ENCODE measurements around the gene LCE2D. TPM values are rescaled to one million over a fixed set of nuclear protein-coding genes. Genes with fewer than 3 reads are reported as not detected.
"Not testable (repeated sequence)": the region's sequence is repeated elsewhere in the genome, so short reads cannot be mapped to it uniquely, and the experiment has no call there.

The LCE2D gene
- total and polyA plus RNA-seq, 12 donors = not detected

- Histone ChIP-seq H3K36me3 (no peaks in the 10 kb centered on the region), H3K4me3 (no peak overlapping the region), H3K9me3 (no peaks in the 10 kb centered on the region), H3K4me1 (no peaks in the 10 kb centered on the region), H3K27ac (no peak overlapping the region), H3K27me3 (peaks cover 0 to 15% (median 5%) of the 10 kb centered on the region in 7 donors)
- DNase-seq (no peak), ATAC-seq (no peak)
- intact Hi-C loops (cut with DNase I) = loop anchor here in 1 of 10 donors (10.0 kb wide), 1 partner anchor 568 kb away; no protein-coding TSS in a partner anchor
- TF ChIP-seq CTCF (IDR thresholded peaks at IDR 0.05) = no peak
- 60 to 61% methylated on average over 2 of the region's 2 CpGs for WGBS, 2 donors
Observed at GRCh38 chr1:152656459-152656858, 6.7 kb upstream of the LCE2D start.

DNA sequence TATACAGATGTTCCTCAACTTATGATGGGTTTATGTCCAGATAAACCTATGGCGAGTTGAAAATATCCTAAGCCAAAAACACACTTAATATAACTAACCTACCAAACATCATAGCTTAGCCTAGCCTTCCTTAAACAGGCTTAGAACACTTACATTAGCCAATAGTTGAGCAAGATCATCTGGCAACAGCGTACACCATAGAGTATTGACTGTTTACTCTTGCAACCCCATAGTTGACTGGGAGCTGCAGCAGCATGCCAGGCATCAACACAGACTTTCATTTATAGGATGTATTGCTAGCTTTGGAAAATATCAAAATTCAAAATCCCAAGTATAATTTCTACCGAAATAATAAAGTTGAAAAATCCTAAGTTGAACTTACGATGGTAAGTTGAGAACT lies 5.5 kb upstream of the LCE2D start:
- peaks cover 0 to 14% (median 2%) of the 10 kb centered on the region in 7 donors for H3K27me3 ChIP-seq
- H3K4me1 ChIP-seq = no peaks in the 10 kb centered on the region
- no peaks in the 10 kb centered on the region for H3K36me3 ChIP-seq
- H3K27ac ChIP-seq = no peak overlapping the region
- ATAC-seq = no peak
- intact Hi-C loops (cut with DNase I) = loop anchor here in 1 of 10 donors (10.0 kb wide), 1 partner anchor 567 kb away; no protein-coding TSS in a partner anchor
- DNase-seq = no peak
- H3K9me3 ChIP-seq = no peaks in the 10 kb centered on the region
- TF ChIP-seq CTCF (IDR thresholded peaks at IDR 0.05) = no peak
- WGBS, 2 donors = 79 to 87% methylated on average over 4 of the region's 4 CpGs
- no peak overlapping the region for H3K4me3 ChIP-seq

GRCh38 chr1:152658649-152659048 lies 4.5 kb upstream of the LCE2D start:
- ATAC-seq = no peak
- intact Hi-C loops (cut with DNase I) = loop anchor here in 1 of 10 donors (10.0 kb wide), 1 partner anchor 566 kb away; no protein-coding TSS in a partner anchor

DNA sequence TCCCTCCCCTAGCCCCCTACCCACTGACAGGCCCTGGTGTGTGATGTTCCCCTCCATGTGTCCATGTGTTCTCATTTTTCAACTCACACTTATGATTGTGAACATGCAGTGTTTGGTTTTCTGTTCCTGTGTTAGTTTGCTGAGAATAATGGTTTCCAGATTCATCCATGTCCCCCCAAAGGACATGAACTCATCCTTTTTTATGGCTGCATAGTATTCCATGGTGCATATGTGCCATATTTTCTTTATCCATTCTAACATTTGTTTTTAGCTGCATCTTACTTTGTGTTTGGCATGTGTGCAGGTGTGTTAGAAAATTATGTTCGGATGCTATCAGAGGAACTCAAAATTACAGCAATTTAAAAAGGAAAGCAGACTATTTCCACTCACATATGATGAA lies 3.0 kb downstream of the LCE2D start:
- H3K4me3 ChIP-seq; H3K4me1 ChIP-seq; H3K9me3 ChIP-seq; DNase-seq; H3K27ac ChIP-seq; H3K36me3 ChIP-seq; ATAC-seq; intact Hi-C loops (cut with DNase I): not testable (repeated sequence)
- peaks cover 0 to 29% (median 4%) of the 10 kb centered on the region in 7 donors for H3K27me3 ChIP-seq
- WGBS, 2 donors = 86 to 88% methylated on average over 1 of the region's 1 CpG

More at GRCh38 chr1:152658649-152659048, 4.5 kb upstream of the LCE2D start:
- WGBS, 2 donors = 90 to 91% methylated on average over 3 of the region's 3 CpGs
- no peaks in the 10 kb centered on the region for H3K4me1 ChIP-seq
- H3K27ac ChIP-seq = no peak overlapping the region
- peaks cover 0 to 21% (median 6%) of the 10 kb centered on the region in 7 donors for H3K27me3 ChIP-seq
- TF ChIP-seq CTCF (IDR thresholded peaks at IDR 0.05) = no peak
- no peak for DNase-seq
- no peak overlapping the region for H3K4me3 ChIP-seq
- H3K9me3 ChIP-seq = no peaks in the 10 kb centered on the region
- H3K36me3 ChIP-seq = no peaks in the 10 kb centered on the region

DNA sequence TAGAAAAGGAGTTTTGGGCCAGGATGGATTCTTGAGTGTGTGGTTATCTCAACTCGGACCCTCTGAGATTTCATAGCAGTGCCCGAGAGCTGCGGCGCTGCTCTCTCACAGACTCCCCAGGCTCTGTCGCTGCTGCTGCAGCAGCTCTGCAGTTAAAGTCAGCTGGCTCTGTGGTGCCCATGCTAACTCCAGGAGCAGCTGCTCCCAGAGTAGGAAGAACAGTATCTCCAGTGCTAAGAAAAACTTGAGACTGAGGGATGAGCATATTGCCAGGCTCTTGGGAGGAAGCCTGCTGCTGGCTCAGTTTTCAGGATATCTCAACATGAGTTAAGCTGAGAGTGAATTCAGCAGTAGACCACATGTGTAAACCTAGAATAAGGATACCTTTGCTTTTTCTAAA lies 4.5 kb downstream of the LCE2D start:
- intact Hi-C loops (cut with DNase I) = no loop called here
- Histone ChIP-seq H3K4me3 (no peak overlapping the region), H3K4me1 (no peaks in the 10 kb centered on the region), H3K27me3 (peaks cover 0 to 21% (median 3%) of the 10 kb centered on the region in 7 donors), H3K36me3 (no peaks in the 10 kb centered on the region), H3K9me3 (peaks cover 0 to 5% (median 0%) of the 10 kb centered on the region in 11 donors), H3K27ac (no peak overlapping the region)
- WGBS, 2 donors = 81 to 83% methylated on average over 5 of the region's 5 CpGs
- TF ChIP-seq CTCF (IDR thresholded peaks at IDR 0.05) = no peak
- DNase-seq (no peak), ATAC-seq (no peak)

Data from heart right ventricle (tissue), 16 donors.